Muscle of leg (tissue), 11 donors: Measurements from ENCODE around the gene CIRBP. TPM values are rescaled to one million over a fixed set of nuclear protein-coding genes. Genes with fewer than 3 reads are reported as not detected.

ENCODE experiments used
- DNase-seq: peaks from one replicate; pipeline ENCODE4 v3.0.0; 2013
- H3K27ac ChIP-seq: one replicate; pipeline ENCODE4 v1.5.1; 2013; ENCODE audit warnings: mild to moderate bottlenecking, low read length, control low read depth
- H3K27me3 ChIP-seq: one replicate; pipeline ENCODE4 v1.6.1; 2013; ENCODE audit warnings: low read length; ENCODE audit not compliant: control insufficient read depth, insufficient read depth
- H3K36me3 ChIP-seq: one replicate; pipeline ENCODE4 v1.6.1; 2013; ENCODE audit warnings: low read length; ENCODE audit not compliant: control insufficient read depth, insufficient read depth
- H3K4me1 ChIP-seq: one replicate; pipeline ENCODE4 v1.6.1; 2013; ENCODE audit warnings: low read length; ENCODE audit not compliant: control insufficient read depth, insufficient read depth
- H3K4me3 ChIP-seq: one replicate; pipeline ENCODE4 v1.5.1; 2013; ENCODE audit warnings: low read length, control low read depth
- H3K9me3 ChIP-seq: replicated peaks from 2 replicates; pipeline ENCODE4 v1.6.1; 2013; ENCODE audit warnings: low read depth, low read length; ENCODE audit not compliant: control insufficient read depth
- WGBS: methylation state at CpG from one replicate; pipeline ENCODE4 v1.1.5; 2013; ENCODE audit warnings: missing lambda C conversion rate; ENCODE audit not compliant: insufficient coverage; 5-methylcytosine and 5-hydroxymethylcytosine counted together
- polyA plus RNA-seq, 8 donors: library from polyadenylated mRNA; unstranded; fragments of 120-200 nt; gene quantifications; one replicate each; pipeline versions ENCODE4 v1.2.1 to v1.2.3, GENCODE V29; 2013; ENCODE audit warnings: inconsistent platforms in 1 of 8, low replicate concordance in 1 of 8; ENCODE audit not compliant: insufficient read length in 8 of 8, insufficient read depth in 1 of 8
- total RNA-seq: library from RNA; stranded (reverse); fragments of 120-200 nt; gene quantifications from one replicate; pipeline ENCODE4 v1.2.4, GENCODE V29; 2013

CIRBP gene
- total and polyA plus RNA-seq, 9 donors, result 402 to 613 (median 547) TPM

- Histone ChIP-seq H3K27me3 (peaks cover 38% of the 10 kb centered on the region), H3K36me3 (no peaks in the 10 kb centered on the region), H3K4me3 (no peak overlapping the region), H3K4me1 (peaks cover 9% of the 10 kb centered on the region), H3K9me3 (no peaks in the 10 kb centered on the region), H3K27ac (no peak overlapping the region)
- 80% methylated on average over 14 of the region's 16 CpGs for WGBS
- no peak for DNase-seq
Observed at GRCh38 chr19:1322198-1322981, 53.3 kb downstream of the CIRBP start.

- H3K27ac ChIP-seq, result no peak overlapping the region
- H3K4me3 ChIP-seq, result no peak overlapping the region
- 88% methylated on average over 2 of the region's 12 CpGs for WGBS
- H3K4me1 ChIP-seq, result peaks cover 9% of the 10 kb centered on the region
- H3K36me3 ChIP-seq, result no peaks in the 10 kb centered on the region
- DNase-seq, result no peak
- H3K27me3 ChIP-seq, result peaks cover 21% of the 10 kb centered on the region
- no peaks in the 10 kb centered on the region for H3K9me3 ChIP-seq
Observed at GRCh38 chr19:1324249-1324805, 55.2 kb downstream of the CIRBP start.

Other genes starting within 250 kb of the CIRBP start
- 60.5 TPM for gene TMEM259, start 248.2 kb upstream of the CIRBP start, total RNA-seq
- gene TMEM259, start 248.2 kb upstream of the CIRBP start, polyA plus RNA-seq, result 100 to 1,000 TPM in 3 of 8 donors, 10 to 100 TPM in 5; 73.8 to 115 (median 87.3) TPM
- not detected for gene RNU6-2, start 247.8 kb upstream of the CIRBP start, total RNA-seq
- gene RNU6-2, start 247.8 kb upstream of the CIRBP start, polyA plus RNA-seq, result not detected
- gene CNN2, start 242.7 kb upstream of the CIRBP start, total RNA-seq, result 31.3 TPM
- 10 to 100 TPM; 51.3 to 64.9 (median 54.3) TPM for gene CNN2, start 242.7 kb upstream of the CIRBP start, polyA plus RNA-seq
- gene ABCA7, start 229.2 kb upstream of the CIRBP start, total RNA-seq, result 8.9 TPM
- 10 to 100 TPM in 7 of 8 donors, 1 to 10 TPM in 1; 7.9 to 23.0 (median 15.6) TPM for gene ABCA7, start 229.2 kb upstream of the CIRBP start, polyA plus RNA-seq
- 5.0 TPM for gene ARHGAP45, start 202.2 kb upstream of the CIRBP start, total RNA-seq
- gene ARHGAP45, start 202.2 kb upstream of the CIRBP start, polyA plus RNA-seq, result 10 to 100 TPM in 7 of 8 donors, 1 to 10 TPM in 1; 8.6 to 13.1 (median 11.2) TPM
- 69.6 TPM for gene POLR2E, start 174.0 kb upstream of the CIRBP start, total RNA-seq
- 100 to 1,000 TPM; 117 to 149 (median 133) TPM for gene POLR2E, start 174.0 kb upstream of the CIRBP start, polyA plus RNA-seq
- gene GPX4, start 165.3 kb upstream of the CIRBP start, total RNA-seq, result 145 TPM
- gene GPX4, start 165.3 kb upstream of the CIRBP start, polyA plus RNA-seq, result 100 to 1,000 TPM; 156 to 203 (median 163) TPM
- gene SBNO2, start 95.1 kb upstream of the CIRBP start, total RNA-seq, result 7.4 TPM
- 10 to 100 TPM in 6 of 8 donors, 1 to 10 TPM in 2; 8.8 to 16.7 (median 12.4) TPM for gene SBNO2, start 95.1 kb upstream of the CIRBP start, polyA plus RNA-seq
- gene STK11, start 63.6 kb upstream of the CIRBP start, total RNA-seq, result 46.9 TPM
- 10 to 100 TPM; 45.3 to 59.1 (median 56.8) TPM for gene STK11, start 63.6 kb upstream of the CIRBP start, polyA plus RNA-seq
- 0.84 TPM for gene CBARP, start 31.3 kb upstream of the CIRBP start, total RNA-seq
- 1 to 10 TPM; 1.1 to 2.9 (median 1.9) TPM for gene CBARP, start 31.3 kb upstream of the CIRBP start, polyA plus RNA-seq
- 99.2 TPM for gene ATP5F1D, start 27.6 kb upstream of the CIRBP start, total RNA-seq
- gene ATP5F1D, start 27.6 kb upstream of the CIRBP start, polyA plus RNA-seq, result 100 to 1,000 TPM; 134 to 211 (median 166) TPM
- 9.2 TPM for gene MIDN, start 20.7 kb upstream of the CIRBP start, total RNA-seq
- 10 to 100 TPM; 27.8 to 54.7 (median 41.0) TPM for gene MIDN, start 20.7 kb upstream of the CIRBP start, polyA plus RNA-seq
- gene FAM174C, start 6.2 kb downstream of the CIRBP start, total RNA-seq, result 14.0 TPM
- 10 to 100 TPM; 11.6 to 17.8 (median 15.1) TPM for gene FAM174C, start 6.2 kb downstream of the CIRBP start, polyA plus RNA-seq
- 1.1 TPM for gene EFNA2, start 16.5 kb downstream of the CIRBP start, total RNA-seq
- gene EFNA2, start 16.5 kb downstream of the CIRBP start, polyA plus RNA-seq, result 1 to 10 TPM in 7 of 8 donors, under 1 TPM in 1; 0.42 to 4.5 (median 2.5) TPM
- gene NDUFS7, start 114.6 kb downstream of the CIRBP start, total RNA-seq, result 73.5 TPM
- 100 to 1,000 TPM in 1 of 8 donors, 10 to 100 TPM in 7; 67.7 to 106 (median 89.7) TPM for gene NDUFS7, start 114.6 kb downstream of the CIRBP start, polyA plus RNA-seq
- 115 TPM for gene GAMT, start 132.2 kb downstream of the CIRBP start, total RNA-seq
- gene GAMT, start 132.2 kb downstream of the CIRBP start, polyA plus RNA-seq, result 100 to 1,000 TPM; 149 to 232 (median 209) TPM
- 41.0 TPM for gene DAZAP1, start 138.3 kb downstream of the CIRBP start, total RNA-seq
- gene DAZAP1, start 138.3 kb downstream of the CIRBP start, polyA plus RNA-seq, result 10 to 100 TPM; 61.0 to 80.2 (median 69.6) TPM
- 973 TPM for gene RPS15, start 169.1 kb downstream of the CIRBP start, total RNA-seq
- gene RPS15, start 169.1 kb downstream of the CIRBP start, polyA plus RNA-seq, result 1,000 to 10,000 TPM; 1,073 to 1,562 (median 1,234) TPM
- 0.40 TPM for gene APC2, start 180.8 kb downstream of the CIRBP start, total RNA-seq
- 1 to 10 TPM in 6 of 8 donors, under 1 TPM in 2; 0.87 to 1.3 (median 1.1) TPM for gene APC2, start 180.8 kb downstream of the CIRBP start, polyA plus RNA-seq
- gene C19orf25, start 209.9 kb downstream of the CIRBP start, total RNA-seq, result 21.2 TPM
- gene C19orf25, start 209.9 kb downstream of the CIRBP start, polyA plus RNA-seq, result 10 to 100 TPM; 17.5 to 23.9 (median 20.5) TPM
- gene PCSK4, start 221.0 kb downstream of the CIRBP start, total RNA-seq, result 0.84 TPM
- 1 to 10 TPM in 4 of 8 donors, under 1 TPM in 4; 0.76 to 3.1 (median 1.2) TPM for gene PCSK4, start 221.0 kb downstream of the CIRBP start, polyA plus RNA-seq
- gene REEP6, start 221.8 kb downstream of the CIRBP start, total RNA-seq, result 0.58 TPM
- 10 to 100 TPM in 1 of 8 donors, 1 to 10 TPM in 7; 1.5 to 11.9 (median 2.0) TPM for gene REEP6, start 221.8 kb downstream of the CIRBP start, polyA plus RNA-seq
- gene ADAMTSL5, start 243.7 kb downstream of the CIRBP start, total RNA-seq, result 4.8 TPM
- 10 to 100 TPM in 5 of 8 donors, 1 to 10 TPM in 3; 7.2 to 17.4 (median 11.7) TPM for gene ADAMTSL5, start 243.7 kb downstream of the CIRBP start, polyA plus RNA-seq